H9 (cell line): Measurements from ENCODE around the gene OR4Q2. TPM values are rescaled to one million over a fixed set of nuclear protein-coding genes. Genes with fewer than 3 reads are reported as not detected.

Experiments used
- DNase-seq: peaks from one replicate; pipeline ENCODE4 v3.0.0-alpha.2; 2017
- H2AFZ ChIP-seq: one replicate; pipeline ENCODE4 v1.6.1; 2013; ENCODE audit warnings: mild to moderate bottlenecking, low read length, control low read depth, moderate library complexity
- H2AK5ac ChIP-seq: 2 replicates; pipeline ENCODE4 v1.6.1; 2013; ENCODE audit warnings: low read length, control low read depth, mixed read lengths; ENCODE audit not compliant: insufficient read length
- H2BK120ac ChIP-seq: one replicate; pipeline ENCODE4 v1.6.1; 2013; ENCODE audit warnings: low read depth, mild to moderate bottlenecking, low read length, control low read depth, inconsistent platforms; ENCODE audit not compliant: poor library complexity, severe bottlenecking
- H2BK12ac ChIP-seq: 2 replicates; pipeline ENCODE4 v1.6.1; 2013; ENCODE audit warnings: low read length, control low read depth, mixed read lengths, low read depth; ENCODE audit not compliant: insufficient read length
- H2BK15ac ChIP-seq: 2 replicates; pipeline ENCODE4 v1.6.1; 2013; ENCODE audit warnings: low read depth, low read length, control low read depth
- H2BK20ac ChIP-seq: one replicate; pipeline ENCODE4 v1.6.1; 2013; ENCODE audit warnings: low read depth, mild to moderate bottlenecking, low read length, control low read depth, inconsistent platforms; ENCODE audit not compliant: poor library complexity, severe bottlenecking
- H2BK5ac ChIP-seq: 2 replicates; pipeline ENCODE4 v1.6.1; 2013; ENCODE audit warnings: low read length, control low read depth, mixed read lengths; ENCODE audit not compliant: insufficient read length
- H3K14ac ChIP-seq: 2 replicates; pipeline ENCODE4 v1.6.1; 2013; ENCODE audit warnings: low read length, control low read depth; ENCODE audit not compliant: insufficient read depth
- H3K18ac ChIP-seq: 2 replicates; pipeline ENCODE4 v1.6.1; 2013; ENCODE audit warnings: low read depth, mild to moderate bottlenecking, mixed read lengths, low read length, control low read depth; ENCODE audit not compliant: insufficient read length
- H3K23ac ChIP-seq: 2 replicates; pipeline ENCODE4 v1.6.1; 2013; ENCODE audit warnings: low read length, control low read depth, mixed read lengths, low read depth; ENCODE audit not compliant: insufficient read length
- H3K23me2 ChIP-seq: 2 replicates; pipeline ENCODE4 v1.6.1; 2013; ENCODE audit warnings: low read depth, mild to moderate bottlenecking, mixed read lengths, low read length, control low read depth; ENCODE audit not compliant: insufficient read length, poor library complexity, severe bottlenecking
- H3K27ac ChIP-seq: 2 replicates; pipeline ENCODE4 v1.5.1; 2013; ENCODE audit warnings: low read length, control low read depth, mixed read lengths, low read depth; ENCODE audit not compliant: insufficient read length
- H3K27me3 ChIP-seq: 2 replicates; pipeline ENCODE4 v1.6.1; 2013; ENCODE audit warnings: low read length, control low read depth, inconsistent platforms; ENCODE audit not compliant: insufficient read depth
- H3K4ac ChIP-seq: 2 replicates; pipeline ENCODE4 v1.6.1; 2013; ENCODE audit warnings: low read depth, mild to moderate bottlenecking, control low read depth, inconsistent platforms, low read length, moderate library complexity
- H3K4me1 ChIP-seq: 2 replicates; pipeline ENCODE4 v1.6.1; 2013; ENCODE audit warnings: low read length, control low read depth, inconsistent platforms; ENCODE audit not compliant: insufficient read depth
- H3K4me2 ChIP-seq: 2 replicates; pipeline ENCODE4 v1.6.1; 2013; ENCODE audit warnings: low read length, control low read depth, mixed read lengths; ENCODE audit not compliant: insufficient read length, insufficient read depth
- H3K56ac ChIP-seq: 2 replicates; pipeline ENCODE4 v1.6.1; 2013; ENCODE audit warnings: low read depth, mild to moderate bottlenecking, mixed read lengths, low read length, control low read depth; ENCODE audit not compliant: insufficient read length
- H3K79me1 ChIP-seq: 2 replicates; pipeline ENCODE4 v1.6.1; 2013; ENCODE audit warnings: low read depth, mild to moderate bottlenecking, moderate library complexity, low read length, control low read depth, inconsistent platforms; ENCODE audit not compliant: insufficient read depth, poor library complexity, severe bottlenecking
- H3K79me2 ChIP-seq: 2 replicates; pipeline ENCODE4 v1.6.1; 2013; ENCODE audit warnings: low read length, control low read depth, inconsistent platforms; ENCODE audit not compliant: insufficient read depth
- H3K9ac ChIP-seq: 2 replicates; pipeline ENCODE4 v1.6.1; 2013; ENCODE audit warnings: low read length, control low read depth, mixed read lengths; ENCODE audit not compliant: insufficient read length; ENCODE audit errors: extremely low read depth
- H3K9me3 ChIP-seq: one replicate; pipeline ENCODE4 v1.6.1; 2013; ENCODE audit warnings: low read depth, low read length, inconsistent platforms; ENCODE audit not compliant: control insufficient read depth
- H3T11ph ChIP-seq: one replicate; pipeline ENCODE4 v1.6.1; 2013; ENCODE audit warnings: mild to moderate bottlenecking, low read length, control low read depth, inconsistent platforms
- H4K20me1 ChIP-seq: one replicate; pipeline ENCODE4 v1.6.1; 2013; ENCODE audit not compliant: control insufficient read depth, insufficient read length, insufficient read depth
- H4K5ac ChIP-seq: 2 replicates; pipeline ENCODE4 v1.6.1; 2013; ENCODE audit warnings: low read depth, mild to moderate bottlenecking, mixed read lengths, low read length, control low read depth; ENCODE audit not compliant: insufficient read length
- H4K8ac ChIP-seq: replicated peaks from 2 replicates; pipeline ENCODE4 v1.6.1; 2013; ENCODE audit warnings: low read length, control low read depth, mixed read lengths, low read depth; ENCODE audit not compliant: insufficient read length
- H4K91ac ChIP-seq: 2 replicates; pipeline ENCODE4 v1.6.1; 2013; ENCODE audit warnings: low read depth, mild to moderate bottlenecking, moderate library complexity, mixed read lengths, low read length, control low read depth; ENCODE audit not compliant: insufficient read length
- H3K27ac Mint-ChIP-seq, 3 experiments: 2 replicates in 2 of 3; 3 replicates in 1 of 3; pipeline ENCODE4 v1.8.0; 2020 to 2021; ENCODE audit warnings: mixed read lengths in 3 of 3, mild to moderate bottlenecking in 1 of 3, moderate library complexity in 1 of 3
- H3K27me3 Mint-ChIP-seq: 2 replicates; pipeline ENCODE4 v1.8.0; 2021; ENCODE audit warnings: low read depth, mild to moderate bottlenecking, moderate library complexity, mixed read lengths
- H3K36me3 Mint-ChIP-seq, 3 experiments: 2 replicates in 2 of 3; 3 replicates in 1 of 3; pipeline ENCODE4 v1.8.0; 2020 to 2021; ENCODE audit warnings: low read depth in 3 of 3, mixed read lengths in 3 of 3; ENCODE audit not compliant: insufficient read depth in 1 of 3
- H3K4me1 Mint-ChIP-seq, 2 experiments: 2 replicates each; pipeline ENCODE4 v1.8.0; 2020; ENCODE audit warnings: mixed read lengths in 2 of 2
- H3K4me3 Mint-ChIP-seq, 2 experiments: 2 replicates in 1 of 2; 3 replicates in 1 of 2; pipeline ENCODE4 v1.8.0; 2020 to 2021; ENCODE audit warnings: mild to moderate bottlenecking in 2 of 2, mixed read lengths in 2 of 2, moderate library complexity in 1 of 2
- H3K9me3 Mint-ChIP-seq, 2 experiments: 2 replicates in 1 of 2; 3 replicates in 1 of 2; pipeline ENCODE4 v1.8.0; 2020; ENCODE audit warnings: mild to moderate bottlenecking in 2 of 2, mixed read lengths in 2 of 2, moderate library complexity in 1 of 2
- WGBS: extraction: QIAGEN DNeasy Blood & Tissue Kit; methylation state at CpG from one replicate; pipeline ENCODE4 v1.1.7; 2013; ENCODE audit warnings: missing lambda C conversion rate, low lambda C conversion rate, mixed read lengths; ENCODE audit not compliant: insufficient read length; ENCODE audit errors: extremely low coverage; 5-methylcytosine and 5-hydroxymethylcytosine counted together
- total RNA-seq: library from RNA; stranded (reverse); gene quantifications from 2 replicates; pipeline ENCODE4 v1.2.1, GENCODE V29; 2021
- TF ChIP-seq, protein P1 (sequence below): fragments of 200-600 bp; sonication (generic); conservative IDR thresholded peaks from 3 replicates; pipeline ENCODE4 v1.8.0; 2021; ENCODE audit warnings: antibody characterized with exemption, mild to moderate bottlenecking

OR4Q2 gene
- total RNA-seq, 1 experiment from 2014 or later = not detected

DNA sequence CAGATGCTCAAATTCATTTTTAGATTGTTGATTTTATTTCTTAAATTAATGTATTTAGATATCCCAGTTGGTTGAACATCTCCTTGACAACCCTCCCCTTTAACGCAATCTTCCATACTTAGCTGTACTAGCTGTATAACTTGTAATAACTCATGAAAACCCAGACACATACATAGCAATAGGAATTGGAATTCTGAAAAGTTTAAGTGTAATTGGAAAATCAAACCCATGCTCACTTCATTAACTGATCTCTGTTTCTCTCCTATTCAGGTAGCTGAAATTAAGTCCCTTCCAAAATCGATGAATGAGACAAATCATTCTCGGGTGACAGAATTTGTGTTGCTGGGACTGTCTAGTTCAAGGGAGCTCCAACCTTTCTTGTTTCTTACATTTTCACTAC, 26.7 kb upstream of the OR4Q2 start, which contains the start of gene OR4K15:
OR4K15 (plus strand) TSS at position 301 of the 400 bp plus-strand sequence; CDS start at position 301, 0 bp downstream.
- H4K5ac ChIP-seq = no peak within 1 kb of the TSS
- WGBS = no CpG with 5 or more reads among the region's 3 CpGs
- Mint-ChIP-seq H3K4me1 (no peaks in the 10 kb centered on the region), H3K4me3 (no peak within 1 kb of the TSS), H3K27ac (no peak within 1 kb of the TSS), H3K27me3 (no peaks in the 10 kb centered on the region; the same call in 1 of the 2 replicates), H3K9me3 (peaks cover 61 to 63% of the 10 kb centered on the region in 2 experiments), H3K36me3 (peaks cover 0 to 12% (median 11%) of the 10 kb centered on the region in 3 experiments; a peak in 3 of 7 replicates)
- TF ChIP-seq, protein P1, sequence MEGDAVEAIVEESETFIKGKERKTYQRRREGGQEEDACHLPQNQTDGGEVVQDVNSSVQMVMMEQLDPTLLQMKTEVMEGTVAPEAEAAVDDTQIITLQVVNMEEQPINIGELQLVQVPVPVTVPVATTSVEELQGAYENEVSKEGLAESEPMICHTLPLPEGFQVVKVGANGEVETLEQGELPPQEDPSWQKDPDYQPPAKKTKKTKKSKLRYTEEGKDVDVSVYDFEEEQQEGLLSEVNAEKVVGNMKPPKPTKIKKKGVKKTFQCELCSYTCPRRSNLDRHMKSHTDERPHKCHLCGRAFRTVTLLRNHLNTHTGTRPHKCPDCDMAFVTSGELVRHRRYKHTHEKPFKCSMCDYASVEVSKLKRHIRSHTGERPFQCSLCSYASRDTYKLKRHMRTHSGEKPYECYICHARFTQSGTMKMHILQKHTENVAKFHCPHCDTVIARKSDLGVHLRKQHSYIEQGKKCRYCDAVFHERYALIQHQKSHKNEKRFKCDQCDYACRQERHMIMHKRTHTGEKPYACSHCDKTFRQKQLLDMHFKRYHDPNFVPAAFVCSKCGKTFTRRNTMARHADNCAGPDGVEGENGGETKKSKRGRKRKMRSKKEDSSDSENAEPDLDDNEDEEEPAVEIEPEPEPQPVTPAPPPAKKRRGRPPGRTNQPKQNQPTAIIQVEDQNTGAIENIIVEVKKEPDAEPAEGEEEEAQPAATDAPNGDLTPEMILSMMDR = no peak
- no peaks in the 10 kb centered on the region for H4K20me1 ChIP-seq
- no peaks in the 10 kb centered on the region for H3K79me2 ChIP-seq
- H3K23me2 ChIP-seq = no peaks in the 10 kb centered on the region
- no peak within 1 kb of the TSS for H2AFZ ChIP-seq
- H3K4ac ChIP-seq = no peak within 1 kb of the TSS
- DNase-seq = no peak
- H3K14ac ChIP-seq = no peak within 1 kb of the TSS
- no peak within 1 kb of the TSS for H2BK15ac ChIP-seq
- no peak within 1 kb of the TSS for H2BK12ac ChIP-seq
- no peak within 1 kb of the TSS for H2BK5ac ChIP-seq
- H2BK20ac ChIP-seq = no peak within 1 kb of the TSS
- no peak within 1 kb of the TSS for H3K18ac ChIP-seq
- H3K4me1 ChIP-seq = no peaks in the 10 kb centered on the region
- H2AK5ac ChIP-seq = no peak within 1 kb of the TSS
- H3K27me3 ChIP-seq = no peaks in the 10 kb centered on the region
- no peak within 1 kb of the TSS for H3K56ac ChIP-seq
- no peak within 1 kb of the TSS for H3K27ac ChIP-seq
- peaks cover 33% of the 10 kb centered on the region for H3K9me3 ChIP-seq
- H3K4me2 ChIP-seq = no peak within 1 kb of the TSS
- H3K23ac ChIP-seq = no peak within 1 kb of the TSS
- no peak within 1 kb of the TSS for H3T11ph ChIP-seq
- H3K79me1 ChIP-seq = no peaks in the 10 kb centered on the region
- no peak within 1 kb of the TSS for H2BK120ac ChIP-seq
- H3K9ac ChIP-seq = no peak within 1 kb of the TSS
- no peak within 1 kb of the TSS for H4K8ac ChIP-seq
- H4K91ac ChIP-seq = no peak within 1 kb of the TSS
